PFSK-1 (cell line): Measurements from ENCODE around the gene COMMD9.

Experiments
- FOXP2 ChIP-seq: optimal IDR thresholded peaks from 2 replicates; pipeline ENCODE3; 2011; ENCODE audit warnings: borderline replicate concordance, control low read depth, inconsistent platforms; ENCODE audit not compliant: insufficient read depth; ENCODE audit errors: extremely low read length, extremely low read depth
- POLR2AphosphoS5 ChIP-seq: IDR thresholded peaks from 2 replicates; pipeline ENCODE4 v1.6.1; 2012; ENCODE audit warnings: low read depth, mild to moderate bottlenecking, control low read depth, low read length, moderate library complexity
- SIN3A ChIP-seq: IDR thresholded peaks from 2 replicates; pipeline ENCODE4 v1.6.1; 2012; ENCODE audit warnings: mild to moderate bottlenecking, low read length, moderate library complexity, borderline replicate concordance; ENCODE audit not compliant: insufficient read depth
- TAF1 ChIP-seq: IDR thresholded peaks from 2 replicates; pipeline ENCODE4 v1.6.1; 2012; ENCODE audit warnings: low read length, control low read depth, borderline replicate concordance; ENCODE audit not compliant: insufficient read depth
- TF ChIP-seq, protein P1 (sequence below), 2 experiments: IDR thresholded peaks; 2 replicates each; pipeline versions ENCODE4 v1.6.1 to v1.8.0; 2011 to 2012; ENCODE audit warnings: low read depth in 2 of 2, low read length in 2 of 2, control low read depth in 1 of 2, inconsistent platforms in 1 of 2, mild to moderate bottlenecking in 1 of 2, moderate library complexity in 1 of 2; ENCODE audit not compliant: insufficient read depth in 1 of 2

COMMD9 gene

DNA sequence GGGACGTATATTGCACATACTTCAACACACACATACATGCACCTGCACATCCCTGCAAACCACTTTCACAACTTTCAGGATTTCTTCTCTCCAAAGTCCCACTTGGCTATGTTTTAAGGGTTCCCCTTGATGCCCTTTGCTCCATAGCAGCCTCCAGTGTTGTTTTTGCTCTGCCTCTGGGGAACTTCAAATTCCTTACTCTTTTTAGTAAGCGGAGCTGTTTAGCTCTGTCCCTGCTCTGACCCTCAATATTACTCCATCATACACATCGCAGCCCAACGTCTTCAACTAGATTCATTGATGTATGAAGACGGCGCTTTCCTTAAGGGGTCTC lies 25.2 kb upstream of the COMMD9 start:
- TF ChIP-seq TAF1 (no peak), POLR2AphosphoS5 (no peak)

DNA sequence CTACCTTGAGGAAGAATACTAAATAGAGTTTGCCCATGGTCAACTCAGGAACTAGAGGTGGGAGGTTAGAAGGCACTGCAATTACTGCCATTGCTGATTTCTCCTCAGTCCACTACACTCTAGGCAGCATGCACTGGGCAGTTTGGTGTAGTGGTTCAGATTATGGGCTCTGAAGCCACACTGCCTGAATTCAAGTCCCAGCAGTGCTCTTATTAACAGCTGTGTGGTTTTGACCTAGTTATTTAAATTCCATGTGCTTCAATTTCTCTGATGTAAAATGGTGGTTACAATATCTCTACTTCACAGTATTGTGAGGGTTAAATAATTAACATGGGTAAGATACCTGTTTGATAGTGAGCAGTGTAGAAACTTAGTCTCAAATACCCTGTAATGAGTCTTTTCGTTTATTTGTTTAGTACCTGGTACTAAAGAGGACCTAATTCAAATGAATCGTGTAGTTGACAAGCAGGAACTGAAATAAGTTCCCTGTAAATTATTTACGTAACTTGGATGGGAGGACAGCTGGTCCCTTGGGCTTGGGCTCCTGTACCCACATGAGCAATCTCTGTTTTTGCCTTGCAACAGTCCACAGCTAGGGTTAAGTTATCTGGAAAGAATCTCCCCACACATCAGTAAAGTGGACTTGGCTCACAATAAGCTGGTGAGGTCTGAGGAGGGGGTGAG lies 24.7 kb upstream of the COMMD9 start:
- TF ChIP-seq, protein P1, sequence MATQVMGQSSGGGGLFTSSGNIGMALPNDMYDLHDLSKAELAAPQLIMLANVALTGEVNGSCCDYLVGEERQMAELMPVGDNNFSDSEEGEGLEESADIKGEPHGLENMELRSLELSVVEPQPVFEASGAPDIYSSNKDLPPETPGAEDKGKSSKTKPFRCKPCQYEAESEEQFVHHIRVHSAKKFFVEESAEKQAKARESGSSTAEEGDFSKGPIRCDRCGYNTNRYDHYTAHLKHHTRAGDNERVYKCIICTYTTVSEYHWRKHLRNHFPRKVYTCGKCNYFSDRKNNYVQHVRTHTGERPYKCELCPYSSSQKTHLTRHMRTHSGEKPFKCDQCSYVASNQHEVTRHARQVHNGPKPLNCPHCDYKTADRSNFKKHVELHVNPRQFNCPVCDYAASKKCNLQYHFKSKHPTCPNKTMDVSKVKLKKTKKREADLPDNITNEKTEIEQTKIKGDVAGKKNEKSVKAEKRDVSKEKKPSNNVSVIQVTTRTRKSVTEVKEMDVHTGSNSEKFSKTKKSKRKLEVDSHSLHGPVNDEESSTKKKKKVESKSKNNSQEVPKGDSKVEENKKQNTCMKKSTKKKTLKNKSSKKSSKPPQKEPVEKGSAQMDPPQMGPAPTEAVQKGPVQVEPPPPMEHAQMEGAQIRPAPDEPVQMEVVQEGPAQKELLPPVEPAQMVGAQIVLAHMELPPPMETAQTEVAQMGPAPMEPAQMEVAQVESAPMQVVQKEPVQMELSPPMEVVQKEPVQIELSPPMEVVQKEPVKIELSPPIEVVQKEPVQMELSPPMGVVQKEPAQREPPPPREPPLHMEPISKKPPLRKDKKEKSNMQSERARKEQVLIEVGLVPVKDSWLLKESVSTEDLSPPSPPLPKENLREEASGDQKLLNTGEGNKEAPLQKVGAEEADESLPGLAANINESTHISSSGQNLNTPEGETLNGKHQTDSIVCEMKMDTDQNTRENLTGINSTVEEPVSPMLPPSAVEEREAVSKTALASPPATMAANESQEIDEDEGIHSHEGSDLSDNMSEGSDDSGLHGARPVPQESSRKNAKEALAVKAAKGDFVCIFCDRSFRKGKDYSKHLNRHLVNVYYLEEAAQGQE (IDR thresholded peaks at IDR 0.05; ENCODE audit: insufficient read depth in 1 of 2, low read depth in 2 of 2, low read length in 2 of 2): no peak
- TF ChIP-seq FOXP2: no peak
- TF ChIP-seq SIN3A: no peak
- no peak for TF ChIP-seq TAF1
- TF ChIP-seq POLR2AphosphoS5: no peak

- TF ChIP-seq, protein P1 (IDR thresholded peaks at IDR 0.05; ENCODE audit: insufficient read depth in 1 of 2, low read depth in 2 of 2, low read length in 2 of 2): no peak
- TF ChIP-seq SIN3A (no peak), TAF1 (no peak), POLR2AphosphoS5 (no peak), FOXP2 (no peak)
Measured at GRCh38 chr11:36312611-36313472, 23.6 kb upstream of the COMMD9 start.

GRCh38 chr11:36311926-36312595 lies 22.8 kb upstream of the COMMD9 start:
- no peak for TF ChIP-seq POLR2AphosphoS5
- TF ChIP-seq, protein P1 (IDR thresholded peaks at IDR 0.05; ENCODE audit: insufficient read depth in 1 of 2, low read depth in 2 of 2, low read length in 2 of 2): no peak
- no peak for TF ChIP-seq FOXP2
- no peak for TF ChIP-seq SIN3A
- TF ChIP-seq TAF1: no peak

- TF ChIP-seq, protein P1 (IDR thresholded peaks at IDR 0.05; ENCODE audit: insufficient read depth in 1 of 2, low read depth in 2 of 2, low read length in 2 of 2): no peak
- no peak for TF ChIP-seq SIN3A
Measured at GRCh38 chr11:36309779-36310178, 20.6 kb upstream of the COMMD9 start.
